GM21381 (cell line): ENCODE data around the gene KLK11.

ENCODE experiments used
- ATAC-seq: cut with Tn5 transposase; IDR thresholded peaks from one replicate; pipeline ENCODE4 v1.9.1; 2021; ENCODE audit warnings: mild to moderate bottlenecking, moderate library complexity; ENCODE audit not compliant: unreplicated experiment

The KLK11 gene

GRCh38 chr19:51030631-51031030, 4.2 kb upstream of the KLK11 start:
- ATAC-seq, result no peak

DNA sequence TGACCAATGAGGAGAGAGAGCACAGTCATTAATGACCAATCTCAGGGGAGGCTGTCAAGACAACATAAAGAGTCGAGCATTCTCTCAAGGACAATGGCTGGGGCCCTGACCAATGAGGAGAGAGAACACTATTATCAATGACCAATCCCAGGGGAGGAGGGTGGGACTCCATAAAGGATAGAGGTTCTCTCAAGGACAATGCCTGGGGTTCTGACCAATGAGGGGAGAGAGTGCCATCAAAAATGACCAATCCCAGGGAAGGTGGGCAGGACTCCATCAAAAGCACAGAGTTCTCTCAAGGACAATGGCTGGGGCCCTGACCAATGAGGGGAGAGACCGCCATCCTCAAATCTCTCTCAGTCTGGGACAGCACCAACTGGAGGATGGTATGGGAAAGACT, 3.3 kb upstream of the KLK11 start:
- ATAC-seq, result no peak

DNA sequence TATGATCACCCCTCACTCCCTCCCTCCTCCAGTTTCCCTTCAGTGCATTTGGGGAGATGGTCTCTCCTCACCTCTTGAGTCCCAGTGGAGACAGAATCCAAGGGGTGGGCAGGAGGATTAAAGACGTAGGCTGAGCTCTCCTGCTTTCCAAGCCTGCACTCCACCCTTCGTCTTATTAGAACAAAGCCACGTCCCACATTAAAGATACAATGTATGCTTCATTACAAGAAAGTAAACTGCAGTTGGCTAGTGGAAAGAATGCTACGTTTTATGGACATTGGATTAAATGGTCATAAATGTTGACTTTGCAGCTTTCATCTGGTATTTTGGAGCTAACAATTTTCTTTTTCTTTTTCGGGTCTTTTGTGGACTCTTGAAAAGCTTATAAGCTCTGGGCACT, 1.5 kb upstream of the KLK11 start:
- ATAC-seq, result no peak

- no peak for ATAC-seq
These were observed 850 bp upstream of the KLK11 start for GRCh38 chr19:51027126-51027806.

DNA sequence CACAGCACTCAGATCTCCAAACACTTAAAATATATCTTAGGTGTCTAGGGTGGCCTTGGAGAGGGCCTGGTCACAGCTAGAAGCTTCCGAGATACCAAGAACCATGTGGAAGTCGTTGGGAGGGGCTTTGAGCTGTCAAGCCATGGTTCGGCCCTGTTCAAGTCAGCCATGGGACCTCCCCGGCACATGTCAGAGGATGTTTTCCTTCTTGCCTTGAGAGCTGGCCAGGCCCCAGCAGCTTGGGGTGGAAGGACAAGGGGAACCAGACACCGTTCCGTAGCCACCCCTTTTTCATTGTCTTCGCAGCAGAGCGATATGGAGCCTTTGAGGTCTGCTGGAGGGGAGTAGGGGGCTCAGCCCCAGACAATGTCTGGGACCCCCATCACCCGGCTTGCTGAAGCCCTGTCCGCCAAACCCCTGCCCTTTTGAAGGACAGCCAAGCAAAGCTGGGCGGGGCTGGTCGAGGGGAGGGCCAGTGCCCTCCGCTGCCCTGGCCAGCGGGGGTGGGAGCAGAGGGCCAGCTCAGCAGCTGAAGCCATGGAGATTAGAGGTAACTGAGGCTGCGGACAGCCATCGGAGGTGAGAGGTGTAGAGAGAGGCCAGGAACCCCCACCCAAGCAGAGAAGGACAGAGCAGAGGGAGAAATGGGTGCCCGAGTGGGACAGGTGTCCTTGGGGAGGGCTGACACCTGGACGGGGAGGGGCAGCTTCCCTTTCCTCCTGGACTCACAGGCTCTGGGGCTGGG, 435 bp downstream of the KLK11 start:
- ATAC-seq, result no peak

GRCh38 chr19:51025401-51025800, 1.0 kb downstream of the KLK11 start:
- no peak for ATAC-seq

DNA sequence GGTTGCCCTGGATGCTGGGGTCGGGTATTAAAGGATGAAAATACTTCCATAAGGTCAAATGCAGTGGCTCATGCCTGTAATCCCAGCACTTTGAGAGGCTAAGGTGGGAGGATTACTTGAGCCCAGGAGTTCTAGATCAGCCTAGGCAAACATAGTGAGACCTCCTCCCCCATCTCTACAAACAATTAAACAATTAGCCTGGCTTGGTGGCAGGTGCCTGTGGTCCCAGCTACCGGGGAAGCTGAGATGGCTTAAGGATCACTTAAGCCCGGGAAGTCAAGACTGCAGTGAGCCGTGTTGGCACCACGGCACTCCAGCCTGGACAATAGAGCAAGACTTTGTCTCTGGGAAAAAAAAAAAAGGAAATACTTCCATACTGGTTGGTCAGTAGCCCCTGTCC, 1.5 kb downstream of the KLK11 start:
- ATAC-seq, result no peak

DNA sequence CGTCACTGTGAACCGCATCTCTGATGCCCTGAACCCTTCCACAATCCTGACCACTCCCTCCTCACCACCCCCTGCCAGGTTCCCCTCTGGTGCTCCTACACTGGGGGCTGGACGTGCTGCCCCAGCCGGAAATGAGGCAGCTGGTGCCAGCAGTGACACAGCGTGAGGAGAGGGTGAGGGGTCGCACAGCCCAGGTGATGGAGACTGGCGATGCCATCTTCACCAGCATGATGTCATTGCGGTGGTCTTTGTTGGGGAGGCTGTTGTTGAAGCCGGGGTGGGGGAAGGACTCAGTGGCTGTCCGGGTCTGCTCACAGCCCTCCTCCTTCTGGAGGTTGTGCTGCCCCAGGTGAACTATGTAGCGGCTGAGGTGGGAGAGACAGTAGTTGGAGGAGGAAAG, 2.5 kb downstream of the KLK11 start:
- no peak for ATAC-seq

GRCh38 chr19:51022526-51022925, 3.9 kb downstream of the KLK11 start:
- ATAC-seq, result no peak

GRCh38 chr19:51020988-51021651, 5.3 kb downstream of the KLK11 start:
- ATAC-seq, result no peak

DNA sequence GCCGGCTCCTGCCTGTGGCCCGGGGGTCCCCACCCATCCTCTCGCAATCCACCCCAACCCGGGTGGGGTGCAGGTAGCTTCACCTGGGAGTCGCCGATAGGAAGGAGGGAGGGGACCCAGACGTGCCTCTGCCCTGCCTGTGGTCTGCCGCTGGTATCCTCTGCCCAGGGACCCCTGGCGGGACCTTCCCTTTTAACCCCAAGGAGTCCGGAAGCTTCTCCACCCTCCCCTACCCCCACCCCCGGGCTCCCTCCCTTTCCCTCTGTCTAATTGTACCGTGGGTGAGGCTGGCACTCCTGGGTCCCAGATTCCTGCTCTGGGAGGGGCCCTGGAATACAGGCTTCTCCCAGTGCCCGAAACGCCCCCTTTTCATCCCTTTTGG, 6.9 kb downstream of the KLK11 start, which contains the start of gene KLK10:
TSS of gene KLK10 (minus strand) at position 166 of the 382 bp plus-strand sequence. CDS start 579 bp downstream, outside the sequence.
- ATAC-seq, result no peak

GRCh38 chr19:51018745-51019543, 7.5 kb downstream of the KLK11 start:
- ATAC-seq, result no peak

GRCh38 chr19:51016798-51017683, 9.4 kb downstream of the KLK11 start:
- no peak for ATAC-seq

GRCh38 chr19:51015691-51016267, 10.6 kb downstream of the KLK11 start:
- no peak for ATAC-seq

GRCh38 chr19:51014242-51014641, 12.2 kb downstream of the KLK11 start:
- no peak for ATAC-seq

DNA sequence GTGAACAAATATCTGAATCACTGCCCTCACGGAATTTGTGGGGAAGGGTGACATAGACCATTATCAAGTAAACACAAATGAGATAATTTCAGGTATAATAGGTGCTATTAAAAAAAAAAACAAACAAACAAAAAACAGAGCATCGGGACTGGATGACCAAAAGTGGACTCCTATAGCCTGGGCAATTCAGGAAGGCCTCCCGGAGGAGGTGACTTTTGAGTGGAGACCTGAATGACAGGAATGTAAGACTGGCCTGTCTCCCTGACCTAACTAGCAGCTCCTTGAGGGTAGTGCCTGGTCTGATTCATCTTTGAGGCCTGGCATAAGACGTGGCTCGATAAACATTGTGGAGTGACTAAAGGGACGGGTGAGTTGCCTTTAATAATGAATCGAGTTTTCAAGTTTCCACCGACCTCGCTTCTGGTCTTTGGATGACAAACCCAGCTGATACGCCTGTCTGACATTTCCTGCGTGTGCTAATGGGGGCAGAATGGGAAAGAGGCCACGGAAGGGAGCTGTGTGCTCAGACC, 13.7 kb downstream of the KLK11 start:
- ATAC-seq, result no peak

- no peak for ATAC-seq
These were observed 16.2 kb downstream of the KLK11 start for GRCh38 chr19:51010066-51010795.

- no peak for ATAC-seq
These were observed 17.1 kb downstream of the KLK11 start for GRCh38 chr19:51009061-51009891.
